Measurements from ENCODE around the gene SMURF1.
"Not testable (repeated sequence)": the region's sequence is repeated elsewhere in the genome, so short reads cannot be mapped to it uniquely, and the experiment has no call there.

SMURF1 gene

GRCh38 chr7:99104631-99105030 is 39.3 kb downstream of the SMURF1 start:
- Histone ChIP-seq H3K4me3 (replicated peaks; ENCODE audit: low read depth, low read length) (no peak overlapping the region), H3K27me3 (replicated peaks; ENCODE audit: control insufficient read depth, insufficient read depth, low read length) (no peaks in the 10 kb centered on the region), H3K36me3 (ENCODE audit: control insufficient read depth, insufficient read depth, low read length) (no peaks in the 10 kb centered on the region)
- TF ChIP-seq CTCF (IDR thresholded peaks at IDR 0.05; ENCODE audit: insufficient read depth, low read length, poor library complexity, severe bottlenecking) = no peak
- DNase-seq (ENCODE audit: extremely low read depth, insufficient read length) = no peak

GRCh38 chr7:99103836-99104235 is 40.1 kb downstream of the SMURF1 start:
- H3K36me3 ChIP-seq (ENCODE audit: control insufficient read depth, insufficient read depth, low read length); H3K4me3 ChIP-seq (replicated peaks; ENCODE audit: low read depth, low read length); H3K27me3 ChIP-seq (replicated peaks; ENCODE audit: control insufficient read depth, insufficient read depth, low read length); DNase-seq (ENCODE audit: extremely low read depth, insufficient read length): not testable (repeated sequence)

- DNase-seq (ENCODE audit: extremely low read depth, insufficient read length) = peak; percentile 44
- H3K36me3 ChIP-seq (ENCODE audit: control insufficient read depth, insufficient read depth, low read length) = no peaks in the 10 kb centered on the region
- H3K4me3 ChIP-seq (replicated peaks; ENCODE audit: low read depth, low read length) = no peak overlapping the region
- no peak for TF ChIP-seq CTCF (IDR thresholded peaks at IDR 0.05; ENCODE audit: insufficient read depth, low read length, poor library complexity, severe bottlenecking)
- H3K27me3 ChIP-seq (replicated peaks; ENCODE audit: control insufficient read depth, insufficient read depth, low read length) = no peaks in the 10 kb centered on the region
Observed at GRCh38 chr7:99102809-99103690, 40.9 kb downstream of the SMURF1 start.

GRCh38 chr7:99102361-99102760 is 41.5 kb downstream of the SMURF1 start:
- DNase-seq (ENCODE audit: extremely low read depth, insufficient read length) = no peak
- H3K27me3 ChIP-seq (replicated peaks; ENCODE audit: control insufficient read depth, insufficient read depth, low read length) = no peaks in the 10 kb centered on the region
- H3K36me3 ChIP-seq (ENCODE audit: control insufficient read depth, insufficient read depth, low read length) = no peaks in the 10 kb centered on the region
- no peak overlapping the region for H3K4me3 ChIP-seq (replicated peaks; ENCODE audit: low read depth, low read length)
- no peak for TF ChIP-seq CTCF (IDR thresholded peaks at IDR 0.05; ENCODE audit: insufficient read depth, low read length, poor library complexity, severe bottlenecking)

GRCh38 chr7:99101516-99101915 is 42.4 kb downstream of the SMURF1 start:
- H3K36me3 ChIP-seq (ENCODE audit: control insufficient read depth, insufficient read depth, low read length); H3K4me3 ChIP-seq (replicated peaks; ENCODE audit: low read depth, low read length); DNase-seq (ENCODE audit: extremely low read depth, insufficient read length); H3K27me3 ChIP-seq (replicated peaks; ENCODE audit: control insufficient read depth, insufficient read depth, low read length): not testable (repeated sequence)

GRCh38 chr7:99099499-99100077 is 44.3 kb downstream of the SMURF1 start:
- Histone ChIP-seq H3K27me3 (replicated peaks; ENCODE audit: control insufficient read depth, insufficient read depth, low read length) (no peaks in the 10 kb centered on the region), H3K36me3 (ENCODE audit: control insufficient read depth, insufficient read depth, low read length) (no peaks in the 10 kb centered on the region), H3K4me3 (replicated peaks; ENCODE audit: low read depth, low read length) (no peak overlapping the region)
- no peak for TF ChIP-seq CTCF (IDR thresholded peaks at IDR 0.05; ENCODE audit: insufficient read depth, low read length, poor library complexity, severe bottlenecking)
- no peak for DNase-seq (ENCODE audit: extremely low read depth, insufficient read length)

Measured in GM06990 (cell line).